IPS-NIHi7 (cell line): ENCODE results near the gene ARL13B.

Experiments used
- DNase-seq: peaks from one replicate; pipeline ENCODE4 v3.0.0; 2012; ENCODE audit warnings: mixed read lengths; ENCODE audit errors: extremely low spot score

Gene ARL13B

GRCh38 chr3:94099311-94099710 is 119.4 kb downstream of the ARL13B start:
- DNase-seq: no peak

GRCh38 chr3:94101860-94102259 is 121.9 kb downstream of the ARL13B start:
- no peak for DNase-seq
